IPS DF 6.9 (cell line): ENCODE results near the gene CIDEB.
A peak's percentile ranks its signal among the peaks of the same experiment; 100 is the strongest.

Experiments
- DNase-seq: peaks from one replicate; pipeline ENCODE4 v3.0.0-alpha.2; 2013; ENCODE audit warnings: low read depth, low spot score
- H3K27ac ChIP-seq: one replicate; pipeline ENCODE4 v1.5.1; 2013; ENCODE audit warnings: low read length, control low read depth
- H3K27me3 ChIP-seq: 2 replicates; pipeline ENCODE4 v1.6.1; 2013; ENCODE audit warnings: mild to moderate bottlenecking, low read length; ENCODE audit not compliant: control insufficient read depth, insufficient read depth
- H3K36me3 ChIP-seq: 2 replicates; pipeline ENCODE4 v1.6.1; 2013; ENCODE audit warnings: low read length; ENCODE audit not compliant: control insufficient read depth, insufficient read depth
- H3K4me1 ChIP-seq: 2 replicates; pipeline ENCODE4 v1.6.1; 2013; ENCODE audit warnings: low read length; ENCODE audit not compliant: control insufficient read depth, insufficient read depth
- H3K4me3 ChIP-seq: 2 replicates; pipeline ENCODE4 v1.5.1; 2013; ENCODE audit warnings: mild to moderate bottlenecking, low read length
- H3K9me3 ChIP-seq: 2 replicates; pipeline ENCODE4 v1.6.1; 2013; ENCODE audit warnings: low read length, inconsistent platforms; ENCODE audit not compliant: control insufficient read depth, insufficient read depth
- WGBS: extraction: QIAGEN DNeasy Blood & Tissue Kit; methylation state at CpG from one replicate; pipeline ENCODE4 v1.1.7; 2013; ENCODE audit warnings: mixed read lengths, missing lambda C conversion rate; ENCODE audit not compliant: insufficient read length, insufficient coverage; 5-methylcytosine and 5-hydroxymethylcytosine counted together

Gene CIDEB

DNA sequence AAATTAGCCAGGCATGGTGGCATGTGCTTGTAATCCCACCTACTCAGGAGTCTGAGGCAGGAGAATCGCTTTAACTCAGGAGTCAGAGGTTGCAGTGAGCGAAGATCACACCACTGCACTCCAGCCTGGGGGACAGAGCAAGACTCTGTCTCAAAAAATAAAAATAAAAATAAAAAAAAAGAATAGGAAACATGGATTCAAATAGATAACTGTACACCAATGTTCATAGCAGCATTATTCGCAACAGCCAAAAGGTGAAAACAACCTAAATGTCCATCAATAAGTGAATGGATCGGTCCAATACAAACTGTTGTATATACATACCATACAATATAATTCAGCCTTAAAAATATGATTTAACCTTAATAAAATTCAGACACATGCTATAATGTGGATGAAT, 35.1 kb upstream of the CIDEB start:
- Histone ChIP-seq H3K27ac (no peak overlapping the region), H3K27me3 (peaks cover 33% of the 10 kb centered on the region)

DNA sequence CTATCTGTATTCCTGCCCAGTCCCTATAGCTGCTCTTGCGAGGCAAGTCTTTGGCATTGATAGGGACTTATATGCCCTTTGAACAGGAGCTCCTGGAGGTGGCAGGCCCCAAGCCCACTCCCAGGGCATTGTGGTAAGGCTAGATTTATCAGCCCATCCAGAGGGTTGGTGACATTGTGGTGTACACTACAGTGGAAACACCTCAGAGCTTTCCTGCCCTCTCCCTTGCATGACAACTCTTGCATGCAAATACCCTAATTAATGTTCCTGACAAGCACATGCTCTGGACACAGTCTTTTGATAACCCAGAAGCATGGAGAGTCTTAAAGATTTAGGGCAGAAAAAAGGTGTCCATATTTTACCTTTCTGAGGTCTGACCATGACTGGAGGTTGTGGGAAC, 32.8 kb upstream of the CIDEB start:
- Histone ChIP-seq H3K27ac (no peak overlapping the region), H3K4me1 (peaks cover 1% of the 10 kb centered on the region), H3K36me3 (no peaks in the 10 kb centered on the region), H3K4me3 (no peak overlapping the region), H3K27me3 (peaks cover 54% of the 10 kb centered on the region), H3K9me3 (no peaks in the 10 kb centered on the region)
- WGBS = no CpG with 5 or more reads among the region's 1 CpG
- no peak for DNase-seq

More for the DNA sequence above, 35.1 kb upstream of the CIDEB start:
- Histone ChIP-seq H3K36me3 (no peaks in the 10 kb centered on the region), H3K9me3 (no peaks in the 10 kb centered on the region), H3K4me1 (no peaks in the 10 kb centered on the region; the same call in none of the 2 replicates), H3K4me3 (no peak overlapping the region)
- no peak for DNase-seq
- no CpG with 5 or more reads among the region's 4 CpGs for WGBS

DNA sequence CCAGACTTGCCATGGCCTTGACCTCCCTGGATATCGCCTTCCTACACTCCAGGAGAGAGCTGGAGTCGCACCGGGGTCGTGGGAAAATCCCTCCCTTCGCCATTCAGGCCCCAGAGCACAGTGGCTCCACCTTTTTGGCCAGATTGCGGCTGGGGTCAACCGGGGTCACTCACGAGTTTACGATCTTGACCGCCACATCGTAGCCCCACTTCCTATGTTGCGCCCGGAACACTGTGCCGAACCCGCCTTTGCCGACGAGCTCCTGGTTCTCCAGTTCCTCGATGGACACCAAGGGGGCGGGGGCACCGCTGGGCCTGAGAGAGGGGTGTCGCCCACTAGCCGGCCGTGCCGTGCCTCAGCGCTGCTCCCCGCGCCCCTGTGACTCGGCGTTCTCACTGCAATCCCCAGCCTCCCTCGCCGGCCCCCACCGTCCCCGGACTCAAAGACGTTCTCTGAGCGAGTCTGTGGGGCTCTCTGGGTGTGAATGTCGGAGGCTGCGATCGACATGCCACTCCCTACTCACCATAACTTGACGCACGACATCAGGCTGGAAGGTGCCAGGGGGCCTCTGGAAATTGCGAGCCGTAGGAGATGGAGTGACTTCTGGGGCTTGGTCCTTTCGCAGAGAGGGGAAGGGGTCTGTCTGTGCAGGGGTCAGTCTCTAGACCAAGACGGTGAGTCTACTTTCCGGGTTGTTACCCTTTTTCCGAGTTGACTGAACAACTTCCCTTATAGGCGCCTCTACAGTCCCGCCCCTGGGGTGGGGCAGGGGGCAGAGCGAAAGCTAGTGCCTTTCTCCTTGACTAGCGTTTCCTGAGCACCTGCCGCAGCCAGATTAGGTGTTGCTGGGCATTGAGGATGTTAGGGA, 31.7 kb upstream of the CIDEB start, which contains the start of gene RIPK3:
Gene RIPK3, minus strand, starts transcription at position 708 of the 868 bp plus-strand sequence. Its CDS starts 165 bp downstream, at position 543.
- no peak for DNase-seq
- Histone ChIP-seq H3K36me3 (no peaks in the 10 kb centered on the region), H3K4me1 (peaks cover 1% of the 10 kb centered on the region), H3K9me3 (no peaks in the 10 kb centered on the region), H3K27ac (no peak within 1 kb of the TSS), H3K27me3 (peaks cover 63% of the 10 kb centered on the region), H3K4me3 (peak within 1 kb of the TSS; percentile 38; the same call in 1 of the 2 replicates)
- no CpG with 5 or more reads among the region's 51 CpGs for WGBS

DNA sequence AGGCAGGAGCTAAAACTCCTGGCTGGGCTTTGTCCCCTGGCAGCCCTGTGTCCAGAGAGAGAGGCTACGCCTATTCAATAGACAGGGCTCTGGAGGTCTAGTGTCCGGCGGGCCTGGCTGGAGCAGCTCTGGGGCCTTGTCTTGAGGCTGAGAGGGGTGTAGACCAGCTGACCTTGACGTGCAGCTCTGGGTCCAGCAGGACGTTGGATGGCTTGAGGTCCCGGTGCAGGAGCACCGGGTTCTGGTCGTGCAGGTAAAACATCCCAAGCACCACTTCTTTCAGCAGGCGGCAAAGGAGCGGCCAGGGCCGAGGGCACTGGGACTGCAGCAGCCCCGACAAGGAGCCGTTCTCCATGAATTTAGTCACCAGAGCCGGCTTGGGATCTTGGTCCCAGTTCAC, 31.1 kb upstream of the CIDEB start:
- peaks cover 1% of the 10 kb centered on the region for H3K4me1 ChIP-seq
- WGBS = no CpG with 5 or more reads among the region's 14 CpGs
- peaks cover 70% of the 10 kb centered on the region for H3K27me3 ChIP-seq
- no peak for DNase-seq
- H3K36me3 ChIP-seq = no peaks in the 10 kb centered on the region
- no peaks in the 10 kb centered on the region for H3K9me3 ChIP-seq
- peak overlapping the region; percentile 38; the same call in 1 of the 2 replicates for H3K4me3 ChIP-seq
- H3K27ac ChIP-seq = no peak overlapping the region

DNA sequence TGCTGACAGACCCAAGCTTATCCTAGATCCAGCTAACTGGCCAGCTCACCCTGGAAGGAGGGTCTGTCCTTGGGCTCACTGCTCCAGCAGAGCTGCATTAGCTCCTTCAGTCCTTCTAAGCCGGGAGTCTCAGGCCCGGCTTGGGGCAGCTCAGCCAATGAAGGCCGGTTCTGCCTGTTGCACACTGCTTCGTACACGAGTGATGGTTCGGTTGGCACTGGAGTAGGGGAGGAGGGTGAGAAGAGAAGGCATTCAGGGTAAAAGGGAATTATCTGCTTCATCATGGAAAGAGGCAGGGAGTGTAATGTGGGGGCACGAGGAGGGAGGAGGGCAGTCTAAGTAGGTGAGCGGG, 30.0 kb upstream of the CIDEB start:
- no peaks in the 10 kb centered on the region for H3K9me3 ChIP-seq
- H3K27me3 ChIP-seq = peaks cover 77% of the 10 kb centered on the region
- H3K4me1 ChIP-seq = peaks cover 1% of the 10 kb centered on the region
- WGBS = no CpG with 5 or more reads among the region's 8 CpGs
- H3K36me3 ChIP-seq = no peaks in the 10 kb centered on the region
- no peak for DNase-seq
- H3K27ac ChIP-seq = no peak overlapping the region
- H3K4me3 ChIP-seq = no peak overlapping the region

DNA sequence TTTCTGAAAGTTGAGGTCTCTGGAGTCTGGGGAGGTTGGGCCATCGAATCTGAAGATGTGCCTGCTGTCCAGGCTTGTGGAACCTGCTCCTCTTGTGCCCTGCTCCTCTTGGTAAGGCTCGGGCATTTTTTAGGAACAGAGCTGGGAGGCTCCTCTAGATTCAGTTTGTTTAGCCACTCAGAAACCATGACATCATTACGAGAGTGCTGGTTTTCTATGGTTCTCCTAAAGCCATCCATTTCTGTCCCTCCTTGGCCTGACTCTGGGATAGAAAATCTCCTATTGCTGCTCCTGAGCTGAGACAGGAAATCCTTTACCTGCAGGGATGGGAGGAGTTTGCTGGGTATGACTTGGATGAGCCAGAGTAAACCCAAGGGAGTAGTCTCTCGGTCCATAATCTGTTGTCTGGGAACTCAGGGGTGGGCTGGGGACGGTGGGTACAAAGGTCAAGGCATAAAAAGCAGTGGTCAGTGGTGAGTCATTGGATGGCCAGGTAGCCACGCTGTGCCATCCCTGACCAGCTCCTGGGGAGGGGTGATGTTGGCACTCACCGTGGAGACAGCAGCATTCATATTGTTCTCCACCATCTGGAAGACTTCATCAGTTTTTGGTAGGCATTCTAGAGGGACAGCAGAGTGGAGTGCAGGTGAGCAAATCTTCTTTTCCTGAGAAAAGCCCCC, 29.5 kb upstream of the CIDEB start:
- Histone ChIP-seq H3K9me3 (no peaks in the 10 kb centered on the region), H3K36me3 (no peaks in the 10 kb centered on the region), H3K27me3 (peaks cover 78% of the 10 kb centered on the region), H3K4me1 (peaks cover 1% of the 10 kb centered on the region), H3K4me3 (no peak overlapping the region), H3K27ac (no peak overlapping the region)
- WGBS = no CpG with 5 or more reads among the region's 7 CpGs
- no peak for DNase-seq

DNA sequence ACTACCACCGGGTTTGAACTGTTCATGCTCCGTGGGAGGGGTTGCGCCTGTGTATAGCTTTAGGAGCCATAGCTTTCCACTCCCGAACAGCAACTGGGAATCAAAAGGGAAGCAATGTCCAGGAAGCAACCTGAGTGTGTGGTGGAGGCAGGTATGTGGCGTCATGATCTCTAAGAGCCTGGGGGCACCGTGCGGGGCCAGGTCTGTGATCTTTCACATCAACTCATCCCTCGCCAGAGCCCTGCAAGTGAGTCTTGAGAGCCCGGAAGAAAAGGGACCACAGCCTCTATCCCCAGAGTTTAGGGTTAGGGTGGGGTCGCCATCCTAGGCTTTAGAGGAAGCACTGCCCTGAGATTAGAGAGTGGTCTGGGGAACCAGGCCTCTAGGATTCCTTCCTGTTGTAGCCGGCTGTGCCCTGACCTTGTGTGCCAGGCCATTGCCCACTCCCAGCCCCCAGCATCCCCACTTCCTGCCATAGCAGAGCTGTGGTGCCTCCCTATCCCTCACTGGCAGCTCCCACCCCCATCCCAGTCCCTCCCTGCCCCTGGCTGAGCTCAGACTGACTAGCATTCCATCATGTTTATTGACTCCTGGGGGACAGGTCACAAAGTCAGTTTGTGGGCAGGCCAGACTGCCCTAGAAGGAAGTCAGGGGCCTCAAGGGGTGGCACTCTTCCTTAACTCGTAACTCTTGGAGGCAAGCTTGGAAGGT, 27.8 kb upstream of the CIDEB start:
- no peaks in the 10 kb centered on the region for H3K36me3 ChIP-seq
- WGBS = no CpG with 5 or more reads among the region's 12 CpGs
- no peaks in the 10 kb centered on the region for H3K9me3 ChIP-seq
- peaks cover 71% of the 10 kb centered on the region for H3K27me3 ChIP-seq
- H3K27ac ChIP-seq = no peak overlapping the region
- no peak overlapping the region; the same call in 1 of the 2 replicates for H3K4me3 ChIP-seq
- no peak for DNase-seq
- H3K4me1 ChIP-seq = peaks cover 3% of the 10 kb centered on the region

DNA sequence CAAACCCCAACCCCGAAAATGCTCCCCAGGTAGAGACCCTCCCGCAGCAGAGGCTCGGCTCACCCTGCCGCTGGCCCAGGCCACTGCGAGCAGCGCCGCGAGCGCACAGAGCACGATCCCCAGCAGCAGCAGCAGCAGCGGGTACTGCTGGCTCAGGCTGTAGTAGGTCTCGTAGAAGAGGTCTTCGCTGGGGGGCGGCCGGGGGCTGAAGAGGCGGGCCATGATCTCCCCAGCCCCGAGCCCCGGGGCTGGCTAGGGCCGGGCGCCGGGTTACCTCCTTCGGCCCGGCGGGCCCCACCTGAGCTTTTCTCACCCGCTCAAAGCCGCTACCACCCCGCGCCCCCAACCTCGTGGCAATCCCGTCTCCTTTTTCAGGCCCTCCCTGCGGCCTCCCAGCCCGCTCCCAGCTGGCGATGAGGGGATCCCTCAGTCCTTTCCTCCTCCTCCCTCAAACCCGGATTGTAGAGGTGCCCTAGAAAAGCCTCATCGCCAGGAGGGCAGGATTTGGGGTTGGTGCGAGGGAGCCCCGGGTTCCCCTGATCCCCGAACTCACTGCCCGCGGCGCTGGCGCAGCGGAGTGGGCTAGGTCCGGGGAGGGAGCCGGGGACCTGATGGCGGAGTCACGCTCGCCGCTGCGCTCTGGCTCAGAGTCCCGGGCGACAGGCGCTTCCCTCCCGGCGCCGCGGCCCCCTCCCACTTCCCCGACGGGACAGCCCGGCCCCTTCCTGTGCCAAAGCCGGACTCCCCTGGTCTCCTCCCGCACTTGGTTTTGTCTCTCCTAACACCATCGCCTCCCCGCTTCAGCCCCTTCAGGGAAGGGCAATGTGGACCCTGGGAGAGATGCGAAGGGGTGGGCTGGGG, 26.9 kb upstream of the CIDEB start, which contains the start of gene ADCY4:
Gene ADCY4, minus strand, starts transcription at position 641 of the 861 bp plus-strand sequence. Its CDS starts 419 bp downstream, at position 222.
- H3K27me3 ChIP-seq = peaks cover 62% of the 10 kb centered on the region
- no peak for DNase-seq
- no CpG with 5 or more reads among the region's 65 CpGs for WGBS
- H3K36me3 ChIP-seq = no peaks in the 10 kb centered on the region
- H3K27ac ChIP-seq = no peak within 1 kb of the TSS
- peak within 1 kb of the TSS; percentile 66 for H3K4me3 ChIP-seq
- H3K9me3 ChIP-seq = no peaks in the 10 kb centered on the region
- peaks cover 3% of the 10 kb centered on the region for H3K4me1 ChIP-seq

DNA sequence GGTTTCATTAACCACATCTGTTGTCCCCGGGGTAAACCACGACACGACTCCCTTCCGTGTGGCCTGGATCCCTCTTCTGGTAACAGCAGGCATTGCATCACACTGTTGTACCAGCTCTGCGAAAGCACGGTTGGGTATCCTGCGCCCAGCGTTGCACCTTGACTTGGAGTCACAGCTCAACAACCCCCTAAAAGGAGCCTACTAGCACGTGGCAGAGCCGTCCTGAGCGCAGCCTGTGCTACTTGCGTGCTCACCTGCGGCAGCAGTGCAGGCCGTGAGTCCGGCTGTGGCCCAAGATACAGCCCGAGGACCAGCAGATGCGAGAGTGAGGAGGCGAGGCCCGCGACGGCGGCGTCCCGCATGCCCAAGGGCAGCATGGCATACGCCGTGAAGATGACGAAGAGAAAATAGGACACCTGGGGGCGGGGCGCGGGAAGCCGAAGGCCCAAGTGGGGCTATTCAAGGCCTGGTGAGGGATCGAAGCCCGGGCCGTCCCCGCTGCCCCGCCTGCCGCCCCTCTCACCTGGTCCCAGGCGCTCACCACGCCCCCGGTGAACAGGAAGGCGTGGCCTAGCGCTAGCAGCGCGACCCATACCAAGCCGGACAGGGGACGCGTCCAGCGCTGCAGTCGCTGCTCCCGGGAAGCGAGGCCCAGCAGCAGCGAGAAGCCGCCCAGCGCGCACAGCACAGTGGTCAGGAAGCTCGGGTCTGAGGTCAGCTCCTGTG, 24.7 kb upstream of the CIDEB start:
- Histone ChIP-seq H3K27ac (no peak overlapping the region), H3K27me3 (peaks cover 42% of the 10 kb centered on the region), H3K9me3 (no peaks in the 10 kb centered on the region), H3K36me3 (no peaks in the 10 kb centered on the region), H3K4me1 (peaks cover 3% of the 10 kb centered on the region; the same call in 1 of the 2 replicates), H3K4me3 (peak overlapping the region; percentile 16; the same call in 1 of the 2 replicates)
- no peak for DNase-seq
- WGBS = no CpG with 5 or more reads among the region's 56 CpGs
